Measurements from ENCODE around the gene MUC13. TPM values are rescaled to one million over a fixed set of nuclear protein-coding genes. Genes with fewer than 3 reads are reported as not detected.

MUC13 gene
- total and polyA plus RNA-seq, 2 of the 4 experiments (the other 2 are of a cell fraction), result not detected

GRCh38 chr3:124969190-124969589 lies 34.6 kb upstream of the MUC13 start:
- Histone ChIP-seq H3K4me2 (ENCODE audit: low read depth, low read length) (no peak overlapping the region), H3K36me3 (ENCODE audit: control insufficient read depth, insufficient read depth, low read length) (peaks cover 60% of the 10 kb centered on the region), H2BK15ac (ENCODE audit: low read depth, low read length) (no peak overlapping the region), H3K79me1 (ENCODE audit: low read depth in 1 of 2, low read length in 2 of 2) (peaks cover 3 to 7% of the 10 kb centered on the region in 2 experiments; a peak in 1 of 4 replicates), H2BK5ac (ENCODE audit: low read depth, low read length, poor library complexity, severe bottlenecking) (no peak overlapping the region), H3K4ac (ENCODE audit: low read depth, low read length) (no peak overlapping the region), H3K14ac (replicated peaks; ENCODE audit: low read depth, low read length) (no peak overlapping the region), H2AK9ac (replicated peaks; ENCODE audit: low read depth, low read length, poor library complexity) (no peak overlapping the region), H3K4me3 (ENCODE audit: insufficient read depth, low read depth, low read length) (no peak overlapping the region), H4K8ac (ENCODE audit: low read depth in 2 of 2, low read length in 2 of 2) (no peak overlapping the region), H2BK120ac (ENCODE audit: low read depth, low read length) (no peak overlapping the region), H2AFZ (replicated peaks; ENCODE audit: low read length, poor library complexity) (no peak overlapping the region), H3K56ac (ENCODE audit: extremely low read depth, insufficient read depth, low read length) (no peak overlapping the region), H4K91ac (ENCODE audit: insufficient read depth, low read depth, low read length) (no peak overlapping the region), H3K27ac (ENCODE audit: insufficient read depth, low read length) (no peak overlapping the region), H3K18ac (ENCODE audit: low read depth, low read length) (no peak overlapping the region), H2BK20ac (ENCODE audit: low read depth, low read length) (no peak overlapping the region), H3K9ac (ENCODE audit: low read depth, low read length) (no peak overlapping the region), H3K9me3 (ENCODE audit: control insufficient read depth, insufficient read depth, low read length) (no peaks in the 10 kb centered on the region), H2AK5ac (ENCODE audit: low read depth, low read length) (no peak overlapping the region), H4K5ac (ENCODE audit: low read depth, low read length) (no peak overlapping the region), H3K23ac (ENCODE audit: low read depth, low read length) (no peak overlapping the region), H3K9me1 (ENCODE audit: insufficient read depth, low read length) (peaks cover 16% of the 10 kb centered on the region), H3K27me3 (ENCODE audit: control insufficient read depth, insufficient read depth, low read length) (no peaks in the 10 kb centered on the region), H4K20me1 (ENCODE audit: insufficient read depth, low read length) (peaks cover 3% of the 10 kb centered on the region; the same call in 1 of the 2 replicates), H3K4me1 (ENCODE audit: control insufficient read depth, insufficient read depth, low read length) (peaks cover 5% of the 10 kb centered on the region; the same call in 1 of the 2 replicates)
- no CpG with 5 or more reads among the region's 8 CpGs for WGBS, 2 experiments (ENCODE audit: extremely low coverage in 2 of 2, insufficient read length in 1 of 2)
- in situ Hi-C loops (cut with MboI; ENCODE audit: low sequenced_read_pairs) (no loop called here), intact Hi-C loops (cut with micrococcal nuclease) (no loop called here), dilution Hi-C loops (cut with HindIII; ENCODE audit: low sequenced_read_pairs, unreplicated experiment) (no loop called here)
- DNase-seq (no peak), ATAC-seq (ENCODE audit: low read depth) (no peak)
- CTCF ChIA-PET, result no interaction called here
- TF ChIP-seq RFX5 (IDR thresholded peaks at IDR 0.05; ENCODE audit: low read depth, low read length), result no peak
- TF ChIP-seq MXI1 (IDR thresholded peaks at IDR 0.05; ENCODE audit: borderline replicate concordance, low read depth, low read length), result no peak
- no peak for TF ChIP-seq FOS (IDR thresholded peaks at IDR 0.05; ENCODE audit: low read depth, low read length)
- TF ChIP-seq SMC3 (IDR thresholded peaks at IDR 0.05; ENCODE audit: low read depth, low read length), result no peak
- no peak for TF ChIP-seq BHLHE40 (IDR thresholded peaks at IDR 0.05; ENCODE audit: low read depth, low read length)
- POLR2A ChIA-PET (ENCODE audit: unreplicated experiment), result no interaction called here
- BruUV-seq (replicated peaks), result no TSS peak
